Thoracic aorta (tissue), 2 donors: Measurements from ENCODE around the gene PHOX2A. TPM values are rescaled to one million over a fixed set of nuclear protein-coding genes. Genes with fewer than 3 reads are reported as not detected.

Source experiments
- ATAC-seq: fragments of 150-250 bp; one replicate; pipeline ENCODE4 v1.8.0; 2017; ENCODE audit warnings: low read depth; ENCODE audit not compliant: insufficient number of reproducible peaks, low FRiP score
- DNase-seq: peaks from one replicate; pipeline ENCODE4 v3.0.0-alpha.2; 2020; ENCODE audit warnings: low spot score
- H3K27ac ChIP-seq, 2 donors: fragments of 200-600 bp; sonication (generic); 1 replicate in 1 of 2; 2 replicates in 1 of 2; pipeline ENCODE4 v1.5.1; 2016; ENCODE audit warnings: mild to moderate bottlenecking in 2 of 2, moderate library complexity in 2 of 2
- H3K27me3 ChIP-seq: fragments of 200-600 bp; sonication (generic); replicated peaks from 2 replicates; pipeline ENCODE4 v1.6.0; 2016; ENCODE audit warnings: mild to moderate bottlenecking; ENCODE audit not compliant: insufficient read depth
- H3K36me3 ChIP-seq: fragments of 200-600 bp; sonication (generic); one replicate; pipeline ENCODE4 v1.5.1; 2016
- H3K4me1 ChIP-seq, 2 donors: fragments of 200-600 bp; sonication (generic); 1 replicate in 1 of 2; 2 replicates in 1 of 2; pipeline versions ENCODE4 v1.5.1 to v1.6.0; 2016; ENCODE audit warnings: low read depth in 2 of 2, mild to moderate bottlenecking in 1 of 2; ENCODE audit not compliant: control insufficient read depth in 1 of 2
- H3K4me3 ChIP-seq: fragments of 200-600 bp; sonication (generic); 2 replicates; pipeline ENCODE4 v1.5.1; 2016; ENCODE audit warnings: mild to moderate bottlenecking
- H3K9me3 ChIP-seq: fragments of 200-600 bp; sonication (generic); 2 replicates; pipeline ENCODE4 v1.5.1; 2016
- CTCF ChIP-seq: fragments of 200-600 bp; sonication (generic); IDR thresholded peaks from one replicate; pipeline ENCODE4 v1.5.1; 2019; ENCODE audit warnings: antibody characterized with exemption
- total RNA-seq, 2 donors: library from RNA; depleted of rRNA; stranded (reverse); fragments of >200 nt; gene quantifications; one replicate each; pipeline versions ENCODE4 v1.1.0 to v1.2.3, GENCODE V29; 2016

Gene PHOX2A
- total RNA-seq, 2 donors from 2014 or later = not detected

DNA sequence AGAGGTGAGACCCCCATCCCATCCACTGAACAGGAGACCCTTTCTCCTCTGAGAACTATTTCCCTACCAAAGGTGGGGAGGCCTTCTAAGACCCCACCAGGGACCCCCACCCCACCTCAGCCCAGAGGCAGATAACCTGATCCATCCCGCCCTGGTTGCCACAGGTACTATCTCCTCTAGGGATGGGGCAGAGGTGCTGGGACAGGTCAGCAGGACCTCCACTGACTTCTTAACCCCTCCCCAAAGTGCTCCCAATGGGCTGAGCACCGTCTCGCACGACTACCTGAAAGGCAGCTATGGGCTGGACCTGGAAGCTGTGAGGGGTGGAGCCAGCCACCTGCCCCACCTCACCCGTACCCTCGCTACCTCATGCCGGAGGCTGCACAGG lies 15.1 kb downstream of the PHOX2A start:
- TF ChIP-seq CTCF = no peak
- DNase-seq (no peak), ATAC-seq (no peak)
- Histone ChIP-seq H3K4me1 (peaks cover 3 to 26% of the 10 kb centered on the region in 2 donors), H3K4me3 (no peak overlapping the region), H3K27ac (no peak overlapping the region), H3K27me3 (no peaks in the 10 kb centered on the region), H3K9me3 (no peaks in the 10 kb centered on the region), H3K36me3 (peaks cover 59% of the 10 kb centered on the region)

DNA sequence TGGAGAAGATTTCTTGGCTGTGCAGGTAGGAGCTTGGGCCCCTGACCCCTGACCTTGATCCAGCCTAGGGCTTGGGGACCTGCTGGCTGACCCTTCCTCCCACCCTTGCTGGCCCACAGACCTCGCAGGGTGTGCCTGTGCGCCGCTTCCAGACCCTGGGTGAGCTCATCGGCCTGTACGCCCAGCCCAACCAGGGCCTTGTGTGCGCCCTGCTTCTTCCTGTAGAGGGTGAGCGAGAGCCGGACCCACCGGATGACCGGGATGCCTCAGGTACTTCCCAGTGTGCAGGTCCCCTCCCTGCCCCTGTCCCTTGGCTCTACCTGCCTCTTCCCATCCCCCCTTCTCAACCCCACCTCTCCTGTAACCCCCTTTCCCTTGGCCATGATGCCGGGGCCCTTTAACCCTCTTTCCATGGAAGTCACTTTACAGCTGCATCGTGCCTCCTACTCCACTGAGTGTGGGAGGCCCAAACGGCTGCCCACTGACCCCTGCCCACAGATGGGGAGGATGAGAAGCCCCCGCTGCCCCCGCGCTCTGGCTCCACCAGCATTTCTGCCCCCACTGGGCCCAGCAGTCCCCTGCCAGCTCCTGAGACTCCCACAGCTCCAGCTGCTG lies 15.6 kb downstream of the PHOX2A start:
- Histone ChIP-seq H3K9me3 (no peaks in the 10 kb centered on the region), H3K4me3 (no peak overlapping the region), H3K27ac (no peak overlapping the region), H3K4me1 (peaks cover 3 to 26% of the 10 kb centered on the region in 2 donors), H3K27me3 (no peaks in the 10 kb centered on the region), H3K36me3 (peaks cover 54% of the 10 kb centered on the region)
- ATAC-seq = no peak
- DNase-seq = no peak
- TF ChIP-seq CTCF = no peak

DNA sequence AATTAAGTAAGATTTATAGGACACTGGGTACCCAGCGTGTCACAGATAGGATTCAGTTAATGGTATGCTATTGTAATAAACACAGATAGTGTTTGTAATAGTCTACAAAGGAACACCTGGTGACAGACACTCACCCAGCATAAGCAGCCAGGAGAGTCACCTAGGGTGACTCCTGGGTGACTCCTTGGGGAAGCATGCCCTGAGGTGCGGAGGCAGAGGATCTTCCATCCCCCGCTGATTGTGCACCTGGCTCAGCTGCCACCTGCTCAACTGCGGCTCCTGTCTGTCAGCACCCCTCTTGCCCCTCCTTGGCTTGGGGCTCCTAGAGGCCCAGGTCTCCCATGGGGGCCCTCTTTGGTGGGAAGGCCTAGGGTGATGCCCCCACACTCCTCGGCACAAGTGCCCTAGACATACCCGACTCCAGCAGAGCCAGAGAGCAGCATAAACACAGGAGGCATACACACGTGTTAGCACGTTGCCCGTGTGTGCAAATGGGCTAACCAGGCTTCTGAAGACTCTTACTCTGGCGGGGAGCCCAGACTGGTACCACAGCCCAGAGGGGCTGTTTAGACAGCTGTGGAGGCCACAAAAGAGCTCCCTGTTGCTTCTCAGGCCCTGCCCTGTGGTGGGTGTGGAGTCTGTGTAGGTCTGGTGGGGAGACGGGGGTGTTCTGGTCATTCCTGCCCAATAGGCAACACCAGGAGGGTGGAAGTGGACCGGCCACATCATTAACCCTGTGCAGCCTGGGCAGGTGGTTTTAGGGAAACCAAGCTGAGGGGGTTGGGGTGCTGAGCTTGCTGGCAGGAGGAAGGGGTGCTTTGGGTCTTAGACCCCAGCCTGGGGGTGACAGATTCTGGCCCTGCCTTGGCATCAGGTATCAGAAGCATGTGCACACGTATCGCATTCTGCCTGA lies 16.4 kb downstream of the PHOX2A start:
- no peak for TF ChIP-seq CTCF
- ATAC-seq (no peak), DNase-seq (no peak)
- Histone ChIP-seq H3K27ac (no peak overlapping the region), H3K27me3 (no peaks in the 10 kb centered on the region), H3K4me1 (peaks cover 3 to 30% of the 10 kb centered on the region in 2 donors), H3K4me3 (no peak overlapping the region), H3K9me3 (no peaks in the 10 kb centered on the region), H3K36me3 (peaks cover 46% of the 10 kb centered on the region)

GRCh38 chr11:72226701-72227100 lies 17.3 kb downstream of the PHOX2A start:
- no peak overlapping the region for H3K27ac ChIP-seq

More at GRCh38 chr11:72226701-72227100, 17.3 kb downstream of the PHOX2A start:
- ATAC-seq = no peak
- DNase-seq = no peak
- peaks cover 3 to 38% of the 10 kb centered on the region in 2 donors for H3K4me1 ChIP-seq
- no peaks in the 10 kb centered on the region for H3K9me3 ChIP-seq
- peaks cover 37% of the 10 kb centered on the region for H3K36me3 ChIP-seq
- no peak for TF ChIP-seq CTCF
- H3K27me3 ChIP-seq = no peaks in the 10 kb centered on the region
- no peak overlapping the region for H3K4me3 ChIP-seq
